Measurements from ENCODE around the gene PIK3C2G.

PIK3C2G gene

GRCh38 chr12:18467620-18468245 lies 206.4 kb downstream of the PIK3C2G start:
- no peak overlapping the region for H4K91ac ChIP-seq (ENCODE audit: low read length)

GRCh38 chr12:18468246-18469075 lies 207.1 kb downstream of the PIK3C2G start:
- H3K23ac ChIP-seq (ENCODE audit: low read length in 2 of 2) = no peak overlapping the region
- no peaks in the 10 kb centered on the region for H3K27me3 ChIP-seq (ENCODE audit: control insufficient read depth in 1 of 2, insufficient read depth in 1 of 2, low read length in 2 of 2)
- no peak overlapping the region for H2BK120ac ChIP-seq (ENCODE audit: low read depth, low read length)
- H2BK15ac ChIP-seq (ENCODE audit: low read depth, poor library complexity, severe bottlenecking) = no peak overlapping the region
- H2AK5ac ChIP-seq (ENCODE audit: low read length, severe bottlenecking) = no peak overlapping the region
- peak; percentile 22 for DNase-seq
- no peak overlapping the region for H2BK12ac ChIP-seq (ENCODE audit: low read length in 2 of 2)
- H3K9ac ChIP-seq (ENCODE audit: low read length) = peak overlapping the region; percentile 18
- H3K27ac ChIP-seq (ENCODE audit: low read length, poor library complexity, severe bottlenecking) = no peak overlapping the region
- no peaks in the 10 kb centered on the region for H3K79me1 ChIP-seq (replicated peaks; ENCODE audit: low read length, poor library complexity, severe bottlenecking)
- H3K4me3 ChIP-seq (ENCODE audit: insufficient read depth in 1 of 2, low read depth in 1 of 2, low read length in 2 of 2) = no peak overlapping the region
- H3K4ac ChIP-seq (ENCODE audit: low read depth in 1 of 2, low read length in 2 of 2) = no peak overlapping the region
- no CpG with 5 or more reads among the region's 1 CpG for WGBS
- no peaks in the 10 kb centered on the region for H3K9me3 ChIP-seq (ENCODE audit: control insufficient read depth, low read length)
- H3K36me3 ChIP-seq (ENCODE audit: control insufficient read depth in 1 of 2, insufficient read depth in 2 of 2, low read depth in 1 of 2, low read length in 2 of 2) = no peaks in the 10 kb centered on the region
- H3K4me2 ChIP-seq (ENCODE audit: low read length, poor library complexity, severe bottlenecking) = no peak overlapping the region
- H3K14ac ChIP-seq (ENCODE audit: low read length in 2 of 2) = no peak overlapping the region
- H2AFZ ChIP-seq (ENCODE audit: low read depth, low read length) = no peak overlapping the region
- no peak overlapping the region for H3K18ac ChIP-seq (ENCODE audit: low read depth in 1 of 2, low read length in 2 of 2)
- H2BK5ac ChIP-seq (ENCODE audit: low read depth, low read length, poor library complexity, severe bottlenecking) = no peak overlapping the region
- no peak overlapping the region for H4K8ac ChIP-seq (ENCODE audit: low read length)
- no peak overlapping the region for H4K91ac ChIP-seq (ENCODE audit: low read length)
- H3K4me1 ChIP-seq (ENCODE audit: control insufficient read depth, insufficient read depth, low read depth, low read length) = no peaks in the 10 kb centered on the region

More at GRCh38 chr12:18467620-18468245, 206.4 kb downstream of the PIK3C2G start:
- Histone ChIP-seq H2AK5ac (ENCODE audit: low read length, severe bottlenecking) (no peak overlapping the region), H3K27me3 (ENCODE audit: control insufficient read depth in 1 of 2, insufficient read depth in 1 of 2, low read length in 2 of 2) (no peaks in the 10 kb centered on the region), H3K79me1 (replicated peaks; ENCODE audit: low read length, poor library complexity, severe bottlenecking) (no peaks in the 10 kb centered on the region), H3K4me3 (ENCODE audit: insufficient read depth in 1 of 2, low read depth in 1 of 2, low read length in 2 of 2) (no peak overlapping the region), H2AFZ (ENCODE audit: low read depth, low read length) (no peak overlapping the region), H3K27ac (ENCODE audit: low read length, poor library complexity, severe bottlenecking) (no peak overlapping the region), H3K4me2 (ENCODE audit: low read length, poor library complexity, severe bottlenecking) (no peak overlapping the region), H2BK120ac (ENCODE audit: low read depth, low read length) (no peak overlapping the region), H3K4me1 (ENCODE audit: control insufficient read depth, insufficient read depth, low read depth, low read length) (no peaks in the 10 kb centered on the region), H3K14ac (ENCODE audit: low read length in 2 of 2) (no peak overlapping the region), H2BK5ac (ENCODE audit: low read depth, low read length, poor library complexity, severe bottlenecking) (no peak overlapping the region), H3K9ac (ENCODE audit: low read length) (no peak overlapping the region), H2BK12ac (ENCODE audit: low read length in 2 of 2) (no peak overlapping the region), H2BK15ac (ENCODE audit: low read depth, poor library complexity, severe bottlenecking) (no peak overlapping the region), H3K18ac (ENCODE audit: low read depth in 1 of 2, low read length in 2 of 2) (no peak overlapping the region), H3K9me3 (ENCODE audit: control insufficient read depth, low read length) (no peaks in the 10 kb centered on the region), H3K23ac (ENCODE audit: low read length in 2 of 2) (no peak overlapping the region), H4K8ac (ENCODE audit: low read length) (no peak overlapping the region), H3K36me3 (ENCODE audit: control insufficient read depth in 1 of 2, insufficient read depth in 2 of 2, low read depth in 1 of 2, low read length in 2 of 2) (no peaks in the 10 kb centered on the region), H3K4ac (ENCODE audit: low read depth in 1 of 2, low read length in 2 of 2) (no peak overlapping the region)
- DNase-seq = no peak

GRCh38 chr12:18470251-18470650 lies 208.9 kb downstream of the PIK3C2G start:
- Histone ChIP-seq H3K36me3 (ENCODE audit: control insufficient read depth in 1 of 2, insufficient read depth in 2 of 2, low read depth in 1 of 2, low read length in 2 of 2) (no peaks in the 10 kb centered on the region), H3K4me3 (ENCODE audit: insufficient read depth in 1 of 2, low read depth in 1 of 2, low read length in 2 of 2) (no peak overlapping the region), H3K23ac (ENCODE audit: low read length in 2 of 2) (no peak overlapping the region), H3K18ac (ENCODE audit: low read depth in 1 of 2, low read length in 2 of 2) (no peak overlapping the region), H2BK12ac (ENCODE audit: low read length in 2 of 2) (no peak overlapping the region), H3K9me3 (ENCODE audit: control insufficient read depth, low read length) (no peaks in the 10 kb centered on the region), H2AFZ (ENCODE audit: low read depth, low read length) (no peak overlapping the region), H4K91ac (ENCODE audit: low read length) (no peak overlapping the region), H2BK5ac (ENCODE audit: low read depth, low read length, poor library complexity, severe bottlenecking) (no peak overlapping the region), H2AK5ac (ENCODE audit: low read length, severe bottlenecking) (no peak overlapping the region), H3K9ac (ENCODE audit: low read length) (no peak overlapping the region), H3K14ac (ENCODE audit: low read length in 2 of 2) (no peak overlapping the region), H4K8ac (ENCODE audit: low read length) (no peak overlapping the region), H2BK15ac (ENCODE audit: low read depth, poor library complexity, severe bottlenecking) (no peak overlapping the region), H2BK120ac (ENCODE audit: low read depth, low read length) (no peak overlapping the region), H3K4me2 (ENCODE audit: low read length, poor library complexity, severe bottlenecking) (no peak overlapping the region), H3K27me3 (ENCODE audit: control insufficient read depth in 1 of 2, insufficient read depth in 1 of 2, low read length in 2 of 2) (no peaks in the 10 kb centered on the region), H3K27ac (ENCODE audit: low read length, poor library complexity, severe bottlenecking) (no peak overlapping the region), H3K4ac (ENCODE audit: low read depth in 1 of 2, low read length in 2 of 2) (no peak overlapping the region), H3K4me1 (ENCODE audit: control insufficient read depth, insufficient read depth, low read depth, low read length) (no peaks in the 10 kb centered on the region), H3K79me1 (replicated peaks; ENCODE audit: low read length, poor library complexity, severe bottlenecking) (no peaks in the 10 kb centered on the region)
- DNase-seq = no peak
- WGBS = 88% methylated on average over 2 of the region's 3 CpGs

GRCh38 chr12:18472304-18472703 lies 211.0 kb downstream of the PIK3C2G start:
- Histone ChIP-seq H3K9me3 (ENCODE audit: control insufficient read depth, low read length) (no peaks in the 10 kb centered on the region), H3K4me1 (ENCODE audit: control insufficient read depth, insufficient read depth, low read depth, low read length) (no peaks in the 10 kb centered on the region), H3K4me3 (ENCODE audit: insufficient read depth in 1 of 2, low read depth in 1 of 2, low read length in 2 of 2) (no peak overlapping the region), H3K79me1 (replicated peaks; ENCODE audit: low read length, poor library complexity, severe bottlenecking) (no peaks in the 10 kb centered on the region), H3K4ac (ENCODE audit: low read depth in 1 of 2, low read length in 2 of 2) (no peak overlapping the region), H3K27me3 (ENCODE audit: control insufficient read depth in 1 of 2, insufficient read depth in 1 of 2, low read length in 2 of 2) (no peaks in the 10 kb centered on the region), H2BK12ac (ENCODE audit: low read length in 2 of 2) (no peak overlapping the region), H3K23ac (ENCODE audit: low read length in 2 of 2) (no peak overlapping the region), H3K27ac (ENCODE audit: low read length, poor library complexity, severe bottlenecking) (no peak overlapping the region), H3K18ac (ENCODE audit: low read depth in 1 of 2, low read length in 2 of 2) (no peak overlapping the region), H4K91ac (ENCODE audit: low read length) (no peak overlapping the region), H3K9ac (ENCODE audit: low read length) (no peak overlapping the region), H2AFZ (ENCODE audit: low read depth, low read length) (no peak overlapping the region), H2BK120ac (ENCODE audit: low read depth, low read length) (no peak overlapping the region), H3K36me3 (ENCODE audit: control insufficient read depth in 1 of 2, insufficient read depth in 2 of 2, low read depth in 1 of 2, low read length in 2 of 2) (no peaks in the 10 kb centered on the region), H2BK5ac (ENCODE audit: low read depth, low read length, poor library complexity, severe bottlenecking) (no peak overlapping the region), H4K8ac (ENCODE audit: low read length) (no peak overlapping the region), H2AK5ac (ENCODE audit: low read length, severe bottlenecking) (no peak overlapping the region), H3K4me2 (ENCODE audit: low read length, poor library complexity, severe bottlenecking) (no peak overlapping the region), H3K14ac (ENCODE audit: low read length in 2 of 2) (no peak overlapping the region), H2BK15ac (ENCODE audit: low read depth, poor library complexity, severe bottlenecking) (no peak overlapping the region)
- no peak for DNase-seq
- WGBS = 86% methylated on average over 1 of the region's 3 CpGs

Data from mesenchymal stem cell (in vitro differentiated cells and primary cell).